H1 (cell line): ENCODE data around the gene CTNNA3. TPM values are rescaled to one million over a fixed set of nuclear protein-coding genes. Genes with fewer than 3 reads are reported as not detected.

Experiments used
- SIN3A ChIP-seq, 2 experiments: IDR thresholded peaks in 1 of 2; conservative IDR thresholded peaks in 1 of 2; 2 replicates each; pipeline ENCODE4 v1.6.1; 2011 to 2012; ENCODE audit warnings: low read length in 2 of 2, improper control_type of control experiment in 1 of 2, low read depth in 1 of 2, mild to moderate bottlenecking in 1 of 2
- SIRT6 ChIP-seq: IDR thresholded peaks from one replicate; pipeline ENCODE4 v1.7.1; 2012; ENCODE audit warnings: low read length, inconsistent platforms
- TAF1 ChIP-seq: IDR thresholded peaks from 2 replicates; pipeline ENCODE4 v1.6.1; 2011; ENCODE audit warnings: mild to moderate bottlenecking, low read depth, low read length
- polyA plus RNA-seq, 7 experiments: library from polyadenylated mRNA; depleted of rRNA in 3 of 7; stranded (reverse) in 5 of 7; unstranded in 2 of 7; fragments of >200 nt in 5 of 7; fragments of 200-250 nt in 2 of 7; gene quantifications; 1 replicate in 5 of 7; 2 replicates in 1 of 7; 4 replicates in 1 of 7; pipeline versions ENCODE4 v1.2.1 to v1.2.3, GENCODE V29; 2011 to 2013; ENCODE audit warnings: missing spikeins in 2 of 7, mixed read lengths in 2 of 7
- total RNA-seq: library from RNA; stranded (reverse); fragmentation: NEBNext Ultra II Directional; extraction: Animal tissue kit (Norgen Biotek cat#: 25700); gene quantifications from 2 replicates; pipeline ENCODE4 v1.2.1, GENCODE V29; 2021
- TF ChIP-seq, protein P1 (sequence below): fragments of 300-600 bp; sonication (generic); IDR thresholded peaks from 2 replicates; pipeline ENCODE4 v1.7.1; 2012; ENCODE audit warnings: low read length, moderate library complexity, mild to moderate bottlenecking, inconsistent platforms; ENCODE audit not compliant: insufficient replicate concordance

CTNNA3 gene
- total and polyA plus RNA-seq, 2 of the 8 experiments (the other 6 are each of a cell fraction or from before 2014, with no cell fraction given) = 1.3 to 1.5 TPM

DNA sequence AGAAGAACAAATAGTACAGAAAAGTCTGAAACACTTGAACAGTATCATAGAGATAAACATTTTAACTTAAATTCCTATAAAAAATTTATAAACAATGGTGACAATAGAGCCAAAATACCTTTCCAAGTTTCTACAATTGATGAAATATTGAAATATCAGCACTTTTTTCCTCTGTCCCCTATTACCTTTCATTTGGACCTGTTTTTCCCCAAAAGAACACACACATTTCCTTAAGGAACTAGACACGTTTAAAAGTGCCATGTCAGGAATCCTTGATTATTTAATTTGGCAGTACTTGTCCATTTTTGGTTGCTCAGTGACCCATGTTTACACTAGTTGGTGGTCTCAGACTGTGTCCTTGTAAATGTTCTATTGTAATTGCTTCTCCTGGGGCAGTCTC, 162.6 kb downstream of the CTNNA3 start (continued):
- TF ChIP-seq, protein P1, sequence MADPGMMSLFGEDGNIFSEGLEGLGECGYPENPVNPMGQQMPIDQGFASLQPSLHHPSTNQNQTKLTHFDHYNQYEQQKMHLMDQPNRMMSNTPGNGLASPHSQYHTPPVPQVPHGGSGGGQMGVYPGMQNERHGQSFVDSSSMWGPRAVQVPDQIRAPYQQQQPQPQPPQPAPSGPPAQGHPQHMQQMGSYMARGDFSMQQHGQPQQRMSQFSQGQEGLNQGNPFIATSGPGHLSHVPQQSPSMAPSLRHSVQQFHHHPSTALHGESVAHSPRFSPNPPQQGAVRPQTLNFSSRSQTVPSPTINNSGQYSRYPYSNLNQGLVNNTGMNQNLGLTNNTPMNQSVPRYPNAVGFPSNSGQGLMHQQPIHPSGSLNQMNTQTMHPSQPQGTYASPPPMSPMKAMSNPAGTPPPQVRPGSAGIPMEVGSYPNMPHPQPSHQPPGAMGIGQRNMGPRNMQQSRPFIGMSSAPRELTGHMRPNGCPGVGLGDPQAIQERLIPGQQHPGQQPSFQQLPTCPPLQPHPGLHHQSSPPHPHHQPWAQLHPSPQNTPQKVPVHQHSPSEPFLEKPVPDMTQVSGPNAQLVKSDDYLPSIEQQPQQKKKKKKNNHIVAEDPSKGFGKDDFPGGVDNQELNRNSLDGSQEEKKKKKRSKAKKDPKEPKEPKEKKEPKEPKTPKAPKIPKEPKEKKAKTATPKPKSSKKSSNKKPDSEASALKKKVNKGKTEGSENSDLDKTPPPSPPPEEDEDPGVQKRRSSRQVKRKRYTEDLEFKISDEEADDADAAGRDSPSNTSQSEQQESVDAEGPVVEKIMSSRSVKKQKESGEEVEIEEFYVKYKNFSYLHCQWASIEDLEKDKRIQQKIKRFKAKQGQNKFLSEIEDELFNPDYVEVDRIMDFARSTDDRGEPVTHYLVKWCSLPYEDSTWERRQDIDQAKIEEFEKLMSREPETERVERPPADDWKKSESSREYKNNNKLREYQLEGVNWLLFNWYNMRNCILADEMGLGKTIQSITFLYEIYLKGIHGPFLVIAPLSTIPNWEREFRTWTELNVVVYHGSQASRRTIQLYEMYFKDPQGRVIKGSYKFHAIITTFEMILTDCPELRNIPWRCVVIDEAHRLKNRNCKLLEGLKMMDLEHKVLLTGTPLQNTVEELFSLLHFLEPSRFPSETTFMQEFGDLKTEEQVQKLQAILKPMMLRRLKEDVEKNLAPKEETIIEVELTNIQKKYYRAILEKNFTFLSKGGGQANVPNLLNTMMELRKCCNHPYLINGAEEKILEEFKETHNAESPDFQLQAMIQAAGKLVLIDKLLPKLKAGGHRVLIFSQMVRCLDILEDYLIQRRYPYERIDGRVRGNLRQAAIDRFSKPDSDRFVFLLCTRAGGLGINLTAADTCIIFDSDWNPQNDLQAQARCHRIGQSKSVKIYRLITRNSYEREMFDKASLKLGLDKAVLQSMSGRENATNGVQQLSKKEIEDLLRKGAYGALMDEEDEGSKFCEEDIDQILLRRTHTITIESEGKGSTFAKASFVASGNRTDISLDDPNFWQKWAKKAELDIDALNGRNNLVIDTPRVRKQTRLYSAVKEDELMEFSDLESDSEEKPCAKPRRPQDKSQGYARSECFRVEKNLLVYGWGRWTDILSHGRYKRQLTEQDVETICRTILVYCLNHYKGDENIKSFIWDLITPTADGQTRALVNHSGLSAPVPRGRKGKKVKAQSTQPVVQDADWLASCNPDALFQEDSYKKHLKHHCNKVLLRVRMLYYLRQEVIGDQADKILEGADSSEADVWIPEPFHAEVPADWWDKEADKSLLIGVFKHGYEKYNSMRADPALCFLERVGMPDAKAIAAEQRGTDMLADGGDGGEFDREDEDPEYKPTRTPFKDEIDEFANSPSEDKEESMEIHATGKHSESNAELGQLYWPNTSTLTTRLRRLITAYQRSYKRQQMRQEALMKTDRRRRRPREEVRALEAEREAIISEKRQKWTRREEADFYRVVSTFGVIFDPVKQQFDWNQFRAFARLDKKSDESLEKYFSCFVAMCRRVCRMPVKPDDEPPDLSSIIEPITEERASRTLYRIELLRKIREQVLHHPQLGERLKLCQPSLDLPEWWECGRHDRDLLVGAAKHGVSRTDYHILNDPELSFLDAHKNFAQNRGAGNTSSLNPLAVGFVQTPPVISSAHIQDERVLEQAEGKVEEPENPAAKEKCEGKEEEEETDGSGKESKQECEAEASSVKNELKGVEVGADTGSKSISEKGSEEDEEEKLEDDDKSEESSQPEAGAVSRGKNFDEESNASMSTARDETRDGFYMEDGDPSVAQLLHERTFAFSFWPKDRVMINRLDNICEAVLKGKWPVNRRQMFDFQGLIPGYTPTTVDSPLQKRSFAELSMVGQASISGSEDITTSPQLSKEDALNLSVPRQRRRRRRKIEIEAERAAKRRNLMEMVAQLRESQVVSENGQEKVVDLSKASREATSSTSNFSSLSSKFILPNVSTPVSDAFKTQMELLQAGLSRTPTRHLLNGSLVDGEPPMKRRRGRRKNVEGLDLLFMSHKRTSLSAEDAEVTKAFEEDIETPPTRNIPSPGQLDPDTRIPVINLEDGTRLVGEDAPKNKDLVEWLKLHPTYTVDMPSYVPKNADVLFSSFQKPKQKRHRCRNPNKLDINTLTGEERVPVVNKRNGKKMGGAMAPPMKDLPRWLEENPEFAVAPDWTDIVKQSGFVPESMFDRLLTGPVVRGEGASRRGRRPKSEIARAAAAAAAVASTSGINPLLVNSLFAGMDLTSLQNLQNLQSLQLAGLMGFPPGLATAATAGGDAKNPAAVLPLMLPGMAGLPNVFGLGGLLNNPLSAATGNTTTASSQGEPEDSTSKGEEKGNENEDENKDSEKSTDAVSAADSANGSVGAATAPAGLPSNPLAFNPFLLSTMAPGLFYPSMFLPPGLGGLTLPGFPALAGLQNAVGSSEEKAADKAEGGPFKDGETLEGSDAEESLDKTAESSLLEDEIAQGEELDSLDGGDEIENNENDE = no peak
- TF ChIP-seq SIN3A (conservative IDR thresholded peaks at IDR 0.05 in 1 of 2, IDR thresholded peaks at IDR 0.05 in 1 of 2; ENCODE audit: low read depth in 1 of 2, low read length in 2 of 2) = no peak
- TF ChIP-seq TAF1 = no peak
- no peak for TF ChIP-seq SIRT6
